Gastrocnemius medialis (tissue), 4 donors: Measurements from ENCODE around the gene ZFP62. TPM values are rescaled to one million over a fixed set of nuclear protein-coding genes. Genes with fewer than 3 reads are reported as not detected.
A peak's percentile ranks its signal among the peaks of the same experiment; 100 is the strongest.

Experiments used
- ATAC-seq, 2 donors: fragments of 150-250 bp; one replicate each; pipeline ENCODE4 v1.9.1; 2016
- DNase-seq, 2 donors: peaks; one replicate each; pipeline ENCODE4 v3.0.0-alpha.2; 2019
- H3K27ac ChIP-seq, 4 donors: fragments of 200-600 bp; sonication (generic); 1 replicate in 1 of 4; 2 replicates in 3 of 4; pipeline ENCODE4 v1.5.1; 2016 to 2018; ENCODE audit warnings: mild to moderate bottlenecking in 2 of 4, moderate library complexity in 1 of 4
- H3K27me3 ChIP-seq, 3 donors: fragments of 200-600 bp; sonication (generic) in 2 of 3; 1 replicate in 1 of 3; 2 replicates in 2 of 3; pipeline versions ENCODE4 v1.5.1 to v1.6.0; 2016 to 2019; ENCODE audit warnings: mild to moderate bottlenecking in 1 of 3, moderate library complexity in 1 of 3
- H3K36me3 ChIP-seq, 2 donors: fragments of 200-600 bp; sonication (generic) in 1 of 2; one replicate each; pipeline ENCODE4 v1.5.1; 2017 to 2018
- H3K4me1 ChIP-seq, 2 donors: fragments of 200-600 bp; sonication (generic) in 1 of 2; one replicate each; pipeline ENCODE4 v1.5.1; 2016 to 2017; ENCODE audit warnings: mild to moderate bottlenecking in 2 of 2
- H3K4me3 ChIP-seq, 4 donors: fragments of 200-600 bp; sonication (generic) in 3 of 4; 1 replicate in 1 of 4; 2 replicates in 3 of 4; pipeline ENCODE4 v1.5.1; 2016 to 2019; ENCODE audit warnings: mild to moderate bottlenecking in 2 of 4
- H3K9me3 ChIP-seq, 3 donors: fragments of 200-600 bp; sonication (generic) in 2 of 3; 1 replicate in 1 of 3; 2 replicates in 2 of 3; pipeline ENCODE4 v1.5.1; 2016 to 2019
- POLR2A ChIP-seq, 2 donors: fragments of 450-650 bp; IDR thresholded peaks; one replicate each; pipeline ENCODE4 v1.6.1; 2017; ENCODE audit warnings: antibody characterized with exemption in 2 of 2, mild to moderate bottlenecking in 2 of 2, moderate library complexity in 2 of 2
- in situ Hi-C, 4 donors: fragments of 200-750 bp; cut with MboI; loops; one replicate each; pipeline versions ENCODE4 v1.15.0 to v1.8.0; 2017; ENCODE audit warnings: low sequenced_read_pairs in 4 of 4
- intact Hi-C: fragments of 100-400 bp; cut with DNase I; formaldehyde crosslinking; loops from one replicate; pipeline ENCODE4 v1.15.1; 2023; ENCODE audit warnings: low total_unique reads
- total RNA-seq, 4 donors: library from RNA; depleted of rRNA; stranded (reverse); fragments of >200 nt; gene quantifications; one replicate each; pipeline versions ENCODE4 v1.1.0 to v1.2.3, GENCODE V29; 2016
- TF ChIP-seq, protein P1 (sequence below), 5 experiments: fragments of 450-650 bp in 3 of 5; fragments of 200-600 bp in 2 of 5; sonication (generic) in 2 of 5; IDR thresholded peaks in 4 of 5; conservative IDR thresholded peaks in 1 of 5; 1 replicate in 4 of 5; 2 replicates in 1 of 5; pipeline ENCODE4 v1.5.1; 2016 to 2019; ENCODE audit warnings: antibody characterized with exemption in 5 of 5, mild to moderate bottlenecking in 3 of 5, moderate library complexity in 3 of 5

The ZFP62 gene
- total RNA-seq, 4 donors from 2014 or later: 8.9 to 14.7 (median 10.2) TPM

DNA sequence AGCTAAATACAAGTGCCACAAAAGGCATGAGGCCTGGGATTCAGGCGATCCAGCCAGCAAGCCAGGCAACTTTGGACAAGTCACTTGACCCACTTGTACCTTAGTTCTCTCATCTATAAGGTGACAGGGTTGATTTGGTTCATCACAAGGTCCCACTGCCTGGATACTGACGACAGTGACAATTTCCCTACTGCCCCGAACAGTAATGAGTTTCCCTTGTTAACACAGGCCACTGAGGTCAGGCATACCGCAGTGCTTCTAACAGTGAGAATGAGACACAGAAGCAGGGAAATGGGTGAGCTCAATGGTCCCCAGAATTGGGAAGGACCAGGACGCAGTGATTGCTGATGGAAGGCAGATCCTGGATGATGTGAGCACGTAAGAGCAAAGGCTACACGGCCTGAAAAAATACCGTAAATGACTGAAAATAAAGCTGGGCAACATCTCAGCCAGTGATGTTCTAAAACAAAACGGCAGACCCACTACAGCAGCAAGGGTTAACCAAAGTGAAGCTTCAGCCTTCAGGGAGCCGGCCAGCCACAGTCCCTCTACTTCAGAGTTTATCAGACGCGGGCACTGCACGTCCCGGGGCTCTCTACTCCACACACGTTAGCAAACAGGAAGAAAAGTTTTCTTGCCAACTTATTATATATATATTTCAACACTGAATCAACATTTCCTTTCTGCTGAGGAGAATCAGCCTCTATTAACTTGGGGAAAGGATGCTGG is 59.3 kb downstream of the ZFP62 start:
- Histone ChIP-seq H3K4me3 (peak overlapping the region; percentile 96 to 99 (median 96)), H3K36me3 (no peaks in the 10 kb centered on the region), H3K4me1 (peaks cover 83 to 92% of the 10 kb centered on the region in 2 donors), H3K9me3 (no peaks in the 10 kb centered on the region), H3K27ac (peak overlapping the region; percentile 94 to 100 (median 100)), H3K27me3 (no peaks in the 10 kb centered on the region)
- ATAC-seq: peak; percentile 3 to 15
- in situ Hi-C loops (no loop called here), intact Hi-C loops (loop anchor here (1.0 to 5.0 kb wide), 4 partner anchors 9 to 446 kb away; partner anchors contain the start of gene ZFP62)
- DNase-seq: no peak
- no peak for TF ChIP-seq POLR2A (IDR thresholded peaks at IDR 0.05)
- TF ChIP-seq, protein P1, sequence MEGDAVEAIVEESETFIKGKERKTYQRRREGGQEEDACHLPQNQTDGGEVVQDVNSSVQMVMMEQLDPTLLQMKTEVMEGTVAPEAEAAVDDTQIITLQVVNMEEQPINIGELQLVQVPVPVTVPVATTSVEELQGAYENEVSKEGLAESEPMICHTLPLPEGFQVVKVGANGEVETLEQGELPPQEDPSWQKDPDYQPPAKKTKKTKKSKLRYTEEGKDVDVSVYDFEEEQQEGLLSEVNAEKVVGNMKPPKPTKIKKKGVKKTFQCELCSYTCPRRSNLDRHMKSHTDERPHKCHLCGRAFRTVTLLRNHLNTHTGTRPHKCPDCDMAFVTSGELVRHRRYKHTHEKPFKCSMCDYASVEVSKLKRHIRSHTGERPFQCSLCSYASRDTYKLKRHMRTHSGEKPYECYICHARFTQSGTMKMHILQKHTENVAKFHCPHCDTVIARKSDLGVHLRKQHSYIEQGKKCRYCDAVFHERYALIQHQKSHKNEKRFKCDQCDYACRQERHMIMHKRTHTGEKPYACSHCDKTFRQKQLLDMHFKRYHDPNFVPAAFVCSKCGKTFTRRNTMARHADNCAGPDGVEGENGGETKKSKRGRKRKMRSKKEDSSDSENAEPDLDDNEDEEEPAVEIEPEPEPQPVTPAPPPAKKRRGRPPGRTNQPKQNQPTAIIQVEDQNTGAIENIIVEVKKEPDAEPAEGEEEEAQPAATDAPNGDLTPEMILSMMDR (IDR thresholded peaks at IDR 0.05 in 4 of 5, conservative IDR thresholded peaks at IDR 0.05 in 1 of 5): no peak

DNA sequence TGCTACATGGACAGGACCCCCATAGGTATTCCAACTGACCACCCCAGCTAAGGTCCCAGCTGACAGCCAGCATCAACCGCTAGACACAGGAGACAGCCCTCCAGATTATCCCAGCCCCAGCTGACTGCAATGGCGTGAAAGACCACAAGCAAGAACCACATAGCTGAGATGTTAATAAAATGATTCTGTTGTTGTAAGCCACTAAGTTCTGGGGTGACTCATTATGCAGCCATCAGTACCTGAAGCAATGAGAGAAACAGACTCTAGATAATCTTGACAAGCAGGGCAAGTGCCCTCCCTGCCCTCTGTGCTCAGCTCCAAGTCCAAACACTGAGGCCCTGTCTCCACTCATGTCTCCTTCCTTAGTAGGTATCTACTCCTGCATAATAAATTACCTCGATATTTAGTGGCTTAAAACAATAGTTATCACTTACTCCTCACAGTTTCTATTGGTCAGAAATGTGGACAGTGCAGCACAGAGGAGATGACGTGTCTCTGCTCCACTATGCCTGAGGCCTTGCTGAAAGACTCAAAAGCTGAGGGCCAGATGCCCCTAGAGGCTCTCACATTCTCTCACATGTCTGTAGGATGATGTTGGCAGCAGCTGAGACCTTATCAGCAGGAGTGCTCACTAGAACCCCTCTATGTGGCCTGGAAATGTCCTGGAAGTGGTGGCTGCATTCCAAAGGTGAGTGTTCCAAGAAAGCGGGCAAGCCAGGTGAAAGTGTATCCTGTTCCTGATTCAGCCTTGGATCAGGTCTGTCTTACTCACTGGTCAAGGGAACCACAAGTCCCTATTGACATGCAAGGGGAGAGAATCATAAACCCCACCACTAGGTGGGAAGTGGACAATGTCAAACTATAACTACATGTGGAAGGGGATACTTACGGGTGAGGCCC is 60.9 kb downstream of the ZFP62 start:
- Histone ChIP-seq H3K27me3 (no peaks in the 10 kb centered on the region), H3K36me3 (peaks cover 0 to 5% of the 10 kb centered on the region in 2 donors), H3K27ac (peak overlapping the region; percentile 94 to 100 (median 100)), H3K4me1 (peaks cover 86 to 90% of the 10 kb centered on the region in 2 donors), H3K9me3 (no peaks in the 10 kb centered on the region), H3K4me3 (peak overlapping the region in 2 of 4 donors; percentile 7 to 96)
- intact Hi-C loops (loop anchor here (5.0 kb wide), 1 partner anchor 447 kb away; no protein-coding TSS in a partner anchor), in situ Hi-C loops (loop anchor here in 1 of 4 donors (5.0 kb wide), 1 partner anchor 62 kb away; the partner anchor contains the start of gene ZFP62)
- TF ChIP-seq POLR2A (IDR thresholded peaks at IDR 0.05): no peak
- TF ChIP-seq, protein P1 (IDR thresholded peaks at IDR 0.05 in 4 of 5, conservative IDR thresholded peaks at IDR 0.05 in 1 of 5): no peak
- DNase-seq: no peak
- no peak for ATAC-seq

DNA sequence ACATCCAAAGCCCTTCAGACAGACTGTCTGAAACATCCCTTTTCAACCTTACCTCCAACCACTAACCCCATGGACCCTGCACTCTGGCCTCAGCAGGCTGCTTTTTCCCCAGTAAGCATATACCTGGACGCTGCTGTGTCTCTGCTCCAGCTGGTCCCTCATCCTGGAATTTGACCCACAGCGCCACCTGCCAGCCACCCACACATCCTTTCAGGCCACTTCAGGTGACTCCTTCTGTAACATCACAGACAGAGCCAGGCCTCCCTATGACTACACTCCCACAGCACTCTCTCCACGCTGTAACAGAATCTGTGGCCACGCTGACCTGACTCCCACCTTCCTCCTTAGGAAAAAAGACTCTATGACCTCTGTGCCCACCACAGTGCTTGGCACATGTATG is 61.9 kb downstream of the ZFP62 start:
- intact Hi-C loops: no loop called here

DNA sequence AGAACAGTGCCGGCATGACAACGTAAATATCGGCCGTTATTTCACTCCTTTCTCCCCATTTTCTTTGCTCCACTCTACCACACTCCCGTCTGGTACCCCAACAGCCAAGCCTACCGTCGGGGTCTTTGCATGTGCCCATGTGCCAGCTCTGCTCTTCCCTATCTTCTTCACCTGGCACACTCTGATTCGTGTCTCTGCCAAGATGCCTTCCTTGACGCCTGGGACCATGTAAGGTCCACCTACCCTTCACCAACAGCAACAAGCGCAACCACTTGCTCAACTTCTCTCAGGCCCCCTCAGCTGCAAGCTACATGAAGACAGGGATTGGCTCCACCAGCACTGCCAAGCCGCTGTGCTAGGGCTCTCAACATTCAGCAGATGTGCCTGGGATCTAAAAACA is 62.9 kb downstream of the ZFP62 start:
- ATAC-seq: no peak
- Histone ChIP-seq H3K27me3 (no peaks in the 10 kb centered on the region), H3K4me1 (peaks cover 71% of the 10 kb centered on the region in 2 donors), H3K27ac (no peak overlapping the region), H3K9me3 (no peaks in the 10 kb centered on the region), H3K4me3 (no peak overlapping the region), H3K36me3 (peaks cover 0 to 17% of the 10 kb centered on the region in 2 donors)
- in situ Hi-C loops (loop anchor here in 1 of 4 donors (5.0 kb wide), 1 partner anchor 64 kb away; the partner anchor contains the start of gene ZFP62), intact Hi-C loops (no loop called here)
- DNase-seq: no peak
- TF ChIP-seq, protein P1 (IDR thresholded peaks at IDR 0.05 in 4 of 5, conservative IDR thresholded peaks at IDR 0.05 in 1 of 5): no peak
- no peak for TF ChIP-seq POLR2A (IDR thresholded peaks at IDR 0.05)

More for the DNA sequence above, 61.9 kb downstream of the ZFP62 start:
- peaks cover 79 to 81% of the 10 kb centered on the region in 2 donors for H3K4me1 ChIP-seq
- DNase-seq (no peak), ATAC-seq (no peak)
- H3K27ac ChIP-seq: peak overlapping the region in 2 of 4 donors; percentile 10 to 99
- no peak for TF ChIP-seq POLR2A (IDR thresholded peaks at IDR 0.05)
- TF ChIP-seq, protein P1 (IDR thresholded peaks at IDR 0.05 in 4 of 5, conservative IDR thresholded peaks at IDR 0.05 in 1 of 5): no peak
- in situ Hi-C loops: loop anchor here in 1 of 4 donors (5.0 kb wide), 1 partner anchor 63 kb away; the partner anchor contains the start of gene ZFP62
- peak overlapping the region in 2 of 4 donors; percentile 5 to 96 for H3K4me3 ChIP-seq
- no peaks in the 10 kb centered on the region for H3K27me3 ChIP-seq
- peaks cover 0 to 12% of the 10 kb centered on the region in 2 donors for H3K36me3 ChIP-seq
- H3K9me3 ChIP-seq: no peaks in the 10 kb centered on the region

Other genes with a start within 250 kb of the ZFP62 start
- gene FLT4, start 211.7 kb downstream of the ZFP62 start, total RNA-seq: 1 to 10 TPM; 2.6 to 4.7 (median 2.9) TPM
- not detected for gene OR2Y1, start 121.2 kb downstream of the ZFP62 start, total RNA-seq
- gene MGAT1, start 58.5 kb downstream of the ZFP62 start, total RNA-seq: 100 to 1,000 TPM; 100 to 138 (median 115) TPM
- gene BTNL8, start 37.9 kb upstream of the ZFP62 start, total RNA-seq: under 1 TPM in 3 of 4 donors, not detected in 1; 0.20 to 0.59 (median 0.22) TPM
- gene BTNL3, start 127.6 kb upstream of the ZFP62 start, total RNA-seq: under 1 TPM in 1 of 4 donors, not detected in 3; 0.17 TPM
- gene BTNL9, start 179.0 kb upstream of the ZFP62 start, total RNA-seq: 10 to 100 TPM; 14.5 to 28.6 (median 20.1) TPM